Activated naive CD4-positive, alpha-beta T cell treated with anti-CD3 and anti-CD28 coated beads for 36 hours (primary cell): ENCODE results near the gene ST3GAL3. TPM values are rescaled to one million over a fixed set of nuclear protein-coding genes. Genes with fewer than 3 reads are reported as not detected.

Source experiments
- CTCF ChIA-PET: fragments of 350-600 bp; sonication (Branson Sonifier 250); formaldehyde crosslinking; loops from one replicate; lab custom pipeline; 2021; ENCODE audit warnings: antibody characterized with exemption; lab: Charles Lee
- DNase-seq: peaks from one replicate; pipeline ENCODE4 v3.0.0-alpha.2; 2020
- H3K27ac Mint-ChIP-seq: one replicate; pipeline ENCODE4 v1.8.0; 2021; ENCODE audit warnings: mild to moderate bottlenecking, mixed read lengths
- H3K27me3 Mint-ChIP-seq: one replicate; pipeline ENCODE4 v1.8.0; 2021; ENCODE audit warnings: low read depth, mixed read lengths
- H3K36me3 Mint-ChIP-seq: one replicate; pipeline ENCODE4 v1.8.0; 2021; ENCODE audit warnings: low read depth, mixed read lengths
- H3K4me1 Mint-ChIP-seq: one replicate; pipeline ENCODE4 v1.8.0; 2021; ENCODE audit warnings: low read depth, mixed read lengths
- H3K4me3 Mint-ChIP-seq: one replicate; pipeline ENCODE4 v1.8.0; 2021; ENCODE audit warnings: mild to moderate bottlenecking, moderate library complexity, mixed read lengths
- H3K9me3 Mint-ChIP-seq: one replicate; pipeline ENCODE4 v1.8.0; 2021; ENCODE audit warnings: mixed read lengths
- intact Hi-C: fragments of 100-400 bp; cut with micrococcal nuclease; formaldehyde crosslinking; loops from one replicate; pipeline ENCODE4 v1.15.1; 2023
- total RNA-seq, 2 experiments: library from RNA; stranded (reverse); gene quantifications; one replicate each; pipeline ENCODE4 v1.2.3, GENCODE V29; 2021

The ST3GAL3 gene
- total RNA-seq, 2 experiments from 2014 or later: 14.2 to 17.8 TPM

GRCh38 chr1:43850591-43851233, 143.4 kb downstream of the ST3GAL3 start:
- Mint-ChIP-seq H3K27me3 (no peaks in the 10 kb centered on the region), H3K36me3 (peaks cover 10% of the 10 kb centered on the region), H3K4me1 (peaks cover 9% of the 10 kb centered on the region), H3K9me3 (no peaks in the 10 kb centered on the region), H3K4me3 (no peak overlapping the region), H3K27ac (no peak overlapping the region)
- CTCF ChIA-PET: no interaction called here
- DNase-seq: no peak
- intact Hi-C loops: no loop called here

GRCh38 chr1:43851561-43852338, 144.4 kb downstream of the ST3GAL3 start:
- intact Hi-C loops: no loop called here
- DNase-seq: no peak
- CTCF ChIA-PET: interaction anchor here (0.8 kb wide), 1 partner anchor 83 kb away, joined by 3 read pairs; no protein-coding TSS in a partner anchor
- Mint-ChIP-seq H3K27me3 (no peaks in the 10 kb centered on the region), H3K36me3 (peaks cover 10% of the 10 kb centered on the region), H3K4me3 (no peak overlapping the region), H3K9me3 (no peaks in the 10 kb centered on the region), H3K27ac (no peak overlapping the region), H3K4me1 (peaks cover 8% of the 10 kb centered on the region)

- Mint-ChIP-seq H3K4me3 (no peak overlapping the region), H3K27me3 (no peaks in the 10 kb centered on the region), H3K36me3 (peaks cover 13% of the 10 kb centered on the region), H3K4me1 (no peaks in the 10 kb centered on the region), H3K9me3 (no peaks in the 10 kb centered on the region), H3K27ac (no peak overlapping the region)
- no peak for DNase-seq
- CTCF ChIA-PET: interaction anchor here (0.9 kb wide), 1 partner anchor 86 kb away, joined by 4 read pairs; no protein-coding TSS in a partner anchor
- intact Hi-C loops: no loop called here
Measured at GRCh38 chr1:43853161-43853921, 146.0 kb downstream of the ST3GAL3 start.

- Mint-ChIP-seq H3K36me3 (peaks cover 13% of the 10 kb centered on the region), H3K27ac (no peak overlapping the region), H3K4me3 (no peak overlapping the region), H3K9me3 (no peaks in the 10 kb centered on the region), H3K27me3 (no peaks in the 10 kb centered on the region), H3K4me1 (no peaks in the 10 kb centered on the region)
- no peak for DNase-seq
- CTCF ChIA-PET: interaction anchor here (1.4 kb wide), 1 partner anchor 80 kb away, joined by 3 read pairs; no protein-coding TSS in a partner anchor
- intact Hi-C loops: no loop called here
Measured at GRCh38 chr1:43854473-43854872, 147.1 kb downstream of the ST3GAL3 start.

- CTCF ChIA-PET: interaction anchor here (1.5 kb wide), 1 partner anchor 93 kb away, joined by 4 read pairs; no protein-coding TSS in a partner anchor
- Mint-ChIP-seq H3K27me3 (no peaks in the 10 kb centered on the region), H3K36me3 (peaks cover 13% of the 10 kb centered on the region), H3K9me3 (no peaks in the 10 kb centered on the region), H3K4me3 (no peak overlapping the region), H3K4me1 (no peaks in the 10 kb centered on the region), H3K27ac (no peak overlapping the region)
- no peak for DNase-seq
- intact Hi-C loops: no loop called here
Measured at GRCh38 chr1:43856188-43856587, 148.9 kb downstream of the ST3GAL3 start.

- Mint-ChIP-seq H3K4me3 (no peak overlapping the region), H3K27ac (no peak overlapping the region), H3K4me1 (no peaks in the 10 kb centered on the region), H3K9me3 (no peaks in the 10 kb centered on the region), H3K36me3 (peaks cover 14% of the 10 kb centered on the region), H3K27me3 (no peaks in the 10 kb centered on the region)
- CTCF ChIA-PET: interaction anchor here (1.5 kb wide), 1 partner anchor 93 kb away, joined by 4 read pairs; no protein-coding TSS in a partner anchor
- DNase-seq: no peak
- intact Hi-C loops: no loop called here
Measured at GRCh38 chr1:43857163-43857562, 149.8 kb downstream of the ST3GAL3 start.

GRCh38 chr1:43858324-43858723, 151.0 kb downstream of the ST3GAL3 start:
- no peaks in the 10 kb centered on the region for H3K9me3 Mint-ChIP-seq
- no peak overlapping the region for H3K4me3 Mint-ChIP-seq
- no peaks in the 10 kb centered on the region for H3K27me3 Mint-ChIP-seq
- peaks cover 15% of the 10 kb centered on the region for H3K36me3 Mint-ChIP-seq
- H3K27ac Mint-ChIP-seq: no peak overlapping the region
- intact Hi-C loops: no loop called here
- no peak for DNase-seq
- CTCF ChIA-PET: no interaction called here
- no peaks in the 10 kb centered on the region for H3K4me1 Mint-ChIP-seq

GRCh38 chr1:43861337-43861736, 154.0 kb downstream of the ST3GAL3 start:
- H3K4me3 Mint-ChIP-seq: no peak overlapping the region
- H3K4me1 Mint-ChIP-seq: peaks cover 19% of the 10 kb centered on the region
- CTCF ChIA-PET: interaction anchor here (0.6 kb wide), 1 partner anchor 1540 kb away, joined by 3 read pairs; no protein-coding TSS in a partner anchor
- intact Hi-C loops: no loop called here
- no peaks in the 10 kb centered on the region for H3K27me3 Mint-ChIP-seq
- no peaks in the 10 kb centered on the region for H3K9me3 Mint-ChIP-seq
- H3K27ac Mint-ChIP-seq: no peak overlapping the region
- H3K36me3 Mint-ChIP-seq: peaks cover 6% of the 10 kb centered on the region
- DNase-seq: no peak

- intact Hi-C loops: no loop called here
- Mint-ChIP-seq H3K27ac (no peak overlapping the region), H3K27me3 (no peaks in the 10 kb centered on the region), H3K4me3 (no peak overlapping the region), H3K36me3 (peaks cover 6% of the 10 kb centered on the region), H3K4me1 (peaks cover 22% of the 10 kb centered on the region), H3K9me3 (no peaks in the 10 kb centered on the region)
- CTCF ChIA-PET: interaction anchor here (0.6 kb wide), 1 partner anchor 91 kb away, joined by 5 read pairs; no protein-coding TSS in a partner anchor
- DNase-seq: no peak
Measured at GRCh38 chr1:43861988-43862735, 154.8 kb downstream of the ST3GAL3 start.

- Mint-ChIP-seq H3K27me3 (no peaks in the 10 kb centered on the region), H3K36me3 (peaks cover 3% of the 10 kb centered on the region), H3K9me3 (no peaks in the 10 kb centered on the region), H3K27ac (no peak overlapping the region), H3K4me1 (peaks cover 36% of the 10 kb centered on the region), H3K4me3 (no peak overlapping the region)
- no peak for DNase-seq
- intact Hi-C loops: loop anchor here (2.0 kb wide), 1 partner anchor 28 kb away; no protein-coding TSS in a partner anchor
- CTCF ChIA-PET: interaction anchor here (0.6 kb wide), 1 partner anchor 320 kb away, joined by 3 read pairs; no protein-coding TSS in a partner anchor
Measured at GRCh38 chr1:43864111-43865045, 157.0 kb downstream of the ST3GAL3 start.

GRCh38 chr1:43866201-43866600, 158.9 kb downstream of the ST3GAL3 start:
- no peak overlapping the region for H3K27ac Mint-ChIP-seq
- CTCF ChIA-PET: no interaction called here
- H3K9me3 Mint-ChIP-seq: no peaks in the 10 kb centered on the region
- H3K4me3 Mint-ChIP-seq: no peak overlapping the region
- intact Hi-C loops: no loop called here
- DNase-seq: no peak
- H3K4me1 Mint-ChIP-seq: peaks cover 37% of the 10 kb centered on the region
- no peaks in the 10 kb centered on the region for H3K27me3 Mint-ChIP-seq
- H3K36me3 Mint-ChIP-seq: peaks cover 3% of the 10 kb centered on the region
